Measurements from ENCODE around the gene RBM10. TPM values are rescaled to one million over a fixed set of nuclear protein-coding genes. Genes with fewer than 3 reads are reported as not detected.
"Not testable (repeated sequence)": the region's sequence is repeated elsewhere in the genome, so short reads cannot be mapped to it uniquely, and the experiment has no call there.

Gene RBM10, protein sequence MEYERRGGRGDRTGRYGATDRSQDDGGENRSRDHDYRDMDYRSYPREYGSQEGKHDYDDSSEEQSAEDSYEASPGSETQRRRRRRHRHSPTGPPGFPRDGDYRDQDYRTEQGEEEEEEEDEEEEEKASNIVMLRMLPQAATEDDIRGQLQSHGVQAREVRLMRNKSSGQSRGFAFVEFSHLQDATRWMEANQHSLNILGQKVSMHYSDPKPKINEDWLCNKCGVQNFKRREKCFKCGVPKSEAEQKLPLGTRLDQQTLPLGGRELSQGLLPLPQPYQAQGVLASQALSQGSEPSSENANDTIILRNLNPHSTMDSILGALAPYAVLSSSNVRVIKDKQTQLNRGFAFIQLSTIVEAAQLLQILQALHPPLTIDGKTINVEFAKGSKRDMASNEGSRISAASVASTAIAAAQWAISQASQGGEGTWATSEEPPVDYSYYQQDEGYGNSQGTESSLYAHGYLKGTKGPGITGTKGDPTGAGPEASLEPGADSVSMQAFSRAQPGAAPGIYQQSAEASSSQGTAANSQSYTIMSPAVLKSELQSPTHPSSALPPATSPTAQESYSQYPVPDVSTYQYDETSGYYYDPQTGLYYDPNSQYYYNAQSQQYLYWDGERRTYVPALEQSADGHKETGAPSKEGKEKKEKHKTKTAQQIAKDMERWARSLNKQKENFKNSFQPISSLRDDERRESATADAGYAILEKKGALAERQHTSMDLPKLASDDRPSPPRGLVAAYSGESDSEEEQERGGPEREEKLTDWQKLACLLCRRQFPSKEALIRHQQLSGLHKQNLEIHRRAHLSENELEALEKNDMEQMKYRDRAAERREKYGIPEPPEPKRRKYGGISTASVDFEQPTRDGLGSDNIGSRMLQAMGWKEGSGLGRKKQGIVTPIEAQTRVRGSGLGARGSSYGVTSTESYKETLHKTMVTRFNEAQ
- 10 to 100 TPM; 59.0 to 59.2 TPM for total RNA-seq

GRCh38 chrX:47144626-47145394, at the start of gene RBM10, which contains the start of gene NDUFB11:
Gene RBM10 (plus strand): TSS chrX:47145221. CDS start chrX:47147482, 2,261 bp downstream.
Gene NDUFB11 (minus strand): TSS chrX:47144702. CDS start chrX:47144679, 23 bp downstream.
- POLR2A ChIA-PET = interaction anchor here (1.2 kb wide), 1 partner anchor 46 kb away, joined by 6 read pairs; no protein-coding TSS in a partner anchor
- H3K4me1 Mint-ChIP-seq = peaks cover 28% of the 10 kb centered on the region
- peak; percentile 93 for DNase-seq
- H3K27ac Mint-ChIP-seq = peak within 1 kb of the TSS; percentile 99
- H3K4me3 Mint-ChIP-seq = peak within 1 kb of the TSS; percentile 94
- CTCF ChIA-PET = interaction anchor here (0.6 to 2.4 kb wide), 16 partner anchors 9 to 506 kb away, joined by 3 to 22 read pairs (median 4); no protein-coding TSS in a partner anchor
- peaks cover 3% of the 10 kb centered on the region for H3K9me3 Mint-ChIP-seq
- no peaks in the 10 kb centered on the region for H3K27me3 Mint-ChIP-seq
- H3K36me3 Mint-ChIP-seq (ENCODE audit: low read depth) = peaks cover 35% of the 10 kb centered on the region

DNA sequence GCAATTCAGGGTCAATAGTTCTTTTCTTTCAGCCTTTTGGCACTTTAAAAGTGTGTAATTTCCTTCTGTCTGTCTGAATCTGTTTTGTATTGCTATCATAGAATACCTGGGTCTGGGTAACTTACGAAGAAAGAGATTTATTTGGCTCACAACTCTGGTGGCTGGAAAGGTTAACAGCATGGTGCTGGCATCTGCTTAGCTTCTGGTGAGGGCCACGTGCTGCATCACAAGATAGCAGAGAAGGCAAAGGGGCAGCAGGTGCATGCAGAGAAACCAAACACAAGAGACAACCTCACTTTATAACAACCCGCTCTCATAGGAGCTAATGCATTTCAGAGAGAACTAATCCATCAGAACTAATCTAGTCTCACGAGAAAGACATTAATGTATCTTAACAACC, 48.0 kb upstream of the RBM10 start:
- Mint-ChIP-seq H3K4me3 (no peak overlapping the region), H3K27me3 (no peaks in the 10 kb centered on the region), H3K4me1 (no peaks in the 10 kb centered on the region), H3K27ac (no peak overlapping the region), H3K9me3 (no peaks in the 10 kb centered on the region), H3K36me3 (ENCODE audit: low read depth) (no peaks in the 10 kb centered on the region)
- ChIA-PET POLR2A (no interaction called here), CTCF (no interaction called here)
- DNase-seq = no peak

GRCh38 chrX:47098338-47099094, 46.5 kb upstream of the RBM10 start:
- DNase-seq = no peak
- H3K27ac Mint-ChIP-seq = no peak overlapping the region
- H3K36me3 Mint-ChIP-seq (ENCODE audit: low read depth) = no peaks in the 10 kb centered on the region
- ChIA-PET POLR2A (no interaction called here), CTCF (no interaction called here)
- H3K4me3 Mint-ChIP-seq = no peak overlapping the region
- no peaks in the 10 kb centered on the region for H3K9me3 Mint-ChIP-seq
- no peaks in the 10 kb centered on the region for H3K27me3 Mint-ChIP-seq
- H3K4me1 Mint-ChIP-seq = no peaks in the 10 kb centered on the region

DNA sequence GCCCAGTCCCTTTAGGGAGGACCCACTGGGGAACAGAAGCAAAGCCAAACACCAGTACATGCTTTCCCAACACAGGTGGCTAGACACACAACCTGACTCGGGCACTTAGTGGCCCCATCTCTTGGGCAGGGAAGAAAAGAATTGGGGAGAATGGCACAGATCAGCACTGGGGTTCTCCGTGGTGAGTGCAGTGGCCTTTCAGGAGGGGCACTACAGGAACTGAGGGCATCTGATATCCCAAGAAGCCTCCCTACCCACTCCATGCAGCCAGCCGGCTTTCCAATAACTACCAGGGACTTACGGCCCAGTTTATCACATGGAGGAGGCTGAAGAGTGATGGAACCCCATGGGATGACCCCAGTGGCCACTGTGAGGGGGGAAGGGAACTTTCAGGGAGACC, 43.8 kb upstream of the RBM10 start:
- Mint-ChIP-seq H3K36me3 (ENCODE audit: low read depth) (no peaks in the 10 kb centered on the region), H3K4me3 (no peak overlapping the region), H3K27me3 (no peaks in the 10 kb centered on the region), H3K27ac (no peak overlapping the region), H3K9me3 (no peaks in the 10 kb centered on the region), H3K4me1 (no peaks in the 10 kb centered on the region)
- CTCF ChIA-PET = no interaction called here
- DNase-seq = no peak
- POLR2A ChIA-PET = no interaction called here

DNA sequence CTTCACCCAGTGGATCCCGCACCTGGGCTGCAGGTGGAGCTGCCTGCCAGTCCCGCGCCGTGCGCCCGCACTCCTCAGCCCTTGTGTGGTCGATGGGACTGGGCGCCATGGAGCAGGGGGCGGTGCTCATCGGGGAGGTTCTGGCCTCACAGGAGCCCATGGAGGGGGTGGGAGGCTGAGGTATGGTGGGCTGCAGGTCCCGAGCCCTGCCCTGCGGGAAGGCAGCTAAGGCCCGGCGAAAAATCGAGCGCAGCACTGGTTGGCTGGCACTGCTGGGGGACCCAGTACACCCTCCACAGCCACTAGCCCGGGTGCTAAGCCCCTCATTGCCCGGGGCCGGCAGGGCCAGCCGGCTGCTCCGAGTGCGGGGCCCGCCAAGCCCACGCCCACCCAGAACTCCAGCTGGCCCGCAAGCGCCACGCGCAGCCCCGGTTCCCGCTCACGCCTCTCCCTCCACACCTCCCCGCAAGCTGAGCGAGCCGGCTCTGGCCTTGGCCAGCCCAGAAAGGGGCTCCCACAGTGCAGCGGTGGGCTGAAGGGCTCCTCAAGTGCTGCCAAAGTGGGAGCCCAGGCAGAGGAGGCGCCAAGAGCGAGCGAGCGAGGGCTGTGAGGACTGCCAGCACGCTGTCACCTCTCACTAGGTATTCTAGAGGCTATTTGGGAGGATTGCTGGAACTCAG, 33.9 kb upstream of the RBM10 start:
- H3K36me3 Mint-ChIP-seq (ENCODE audit: low read depth); H3K27ac Mint-ChIP-seq; H3K9me3 Mint-ChIP-seq; H3K27me3 Mint-ChIP-seq; POLR2A ChIA-PET; DNase-seq; H3K4me3 Mint-ChIP-seq; H3K4me1 Mint-ChIP-seq: not testable (repeated sequence)
- CTCF ChIA-PET = interaction anchor here (1.0 kb wide), 1 partner anchor 34 kb away, joined by 3 read pairs; the partner anchor contains the start of genes NDUFB11 and RBM10

GRCh38 chrX:47112316-47112954, 32.6 kb upstream of the RBM10 start:
- DNase-seq = no peak
- H3K4me3 Mint-ChIP-seq = no peak overlapping the region
- no peaks in the 10 kb centered on the region for H3K4me1 Mint-ChIP-seq
- no peaks in the 10 kb centered on the region for H3K27me3 Mint-ChIP-seq
- no peaks in the 10 kb centered on the region for H3K36me3 Mint-ChIP-seq (ENCODE audit: low read depth)
- ChIA-PET POLR2A (no interaction called here), CTCF (interaction anchor here (1.0 kb wide), 1 partner anchor 32 kb away, joined by 3 read pairs; the partner anchor contains the start of genes NDUFB11 and RBM10)
- no peak overlapping the region for H3K27ac Mint-ChIP-seq
- no peaks in the 10 kb centered on the region for H3K9me3 Mint-ChIP-seq

DNA sequence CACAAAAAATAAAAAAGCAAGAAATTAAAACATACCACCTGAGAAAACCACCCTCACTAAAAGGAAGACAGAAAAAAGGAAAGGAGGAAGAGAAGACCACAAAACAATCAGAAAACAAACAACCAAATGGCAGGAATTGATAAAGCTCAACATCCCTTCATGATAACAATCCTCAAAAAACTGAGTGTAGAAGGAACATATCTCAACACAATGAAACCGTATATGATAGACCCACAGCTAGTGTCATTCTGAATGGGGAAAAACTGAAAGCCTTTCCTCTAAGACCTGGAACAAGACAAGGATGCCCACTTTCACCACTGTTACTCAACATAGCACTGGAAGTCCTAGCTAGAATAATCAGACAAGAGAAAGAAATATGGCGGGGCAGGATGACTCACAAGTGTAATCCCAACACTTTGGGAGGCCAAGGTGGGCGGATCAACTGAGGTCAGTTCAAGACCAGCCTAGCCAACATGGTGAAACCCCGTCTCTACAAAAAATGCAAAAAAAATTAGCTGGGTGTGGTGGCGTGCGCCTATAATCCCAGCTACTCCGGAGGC, 28.4 kb upstream of the RBM10 start:
- H3K36me3 Mint-ChIP-seq (ENCODE audit: low read depth); H3K27me3 Mint-ChIP-seq; H3K27ac Mint-ChIP-seq; DNase-seq; H3K9me3 Mint-ChIP-seq; H3K4me1 Mint-ChIP-seq; H3K4me3 Mint-ChIP-seq; POLR2A ChIA-PET: not testable (repeated sequence)
- CTCF ChIA-PET = interaction anchor here (0.6 kb wide), 1 partner anchor 36 kb away, joined by 3 read pairs; no protein-coding TSS in a partner anchor

GRCh38 chrX:47124466-47124865, 20.6 kb upstream of the RBM10 start:
- POLR2A ChIA-PET; H3K4me1 Mint-ChIP-seq; DNase-seq; H3K36me3 Mint-ChIP-seq (ENCODE audit: low read depth); H3K4me3 Mint-ChIP-seq; H3K27ac Mint-ChIP-seq; H3K27me3 Mint-ChIP-seq; H3K9me3 Mint-ChIP-seq: not testable (repeated sequence)
- CTCF ChIA-PET = interaction anchor here (1.2 kb wide), 1 partner anchor 21 kb away, joined by 3 read pairs; the partner anchor contains the start of genes NDUFB11 and RBM10

DNA sequence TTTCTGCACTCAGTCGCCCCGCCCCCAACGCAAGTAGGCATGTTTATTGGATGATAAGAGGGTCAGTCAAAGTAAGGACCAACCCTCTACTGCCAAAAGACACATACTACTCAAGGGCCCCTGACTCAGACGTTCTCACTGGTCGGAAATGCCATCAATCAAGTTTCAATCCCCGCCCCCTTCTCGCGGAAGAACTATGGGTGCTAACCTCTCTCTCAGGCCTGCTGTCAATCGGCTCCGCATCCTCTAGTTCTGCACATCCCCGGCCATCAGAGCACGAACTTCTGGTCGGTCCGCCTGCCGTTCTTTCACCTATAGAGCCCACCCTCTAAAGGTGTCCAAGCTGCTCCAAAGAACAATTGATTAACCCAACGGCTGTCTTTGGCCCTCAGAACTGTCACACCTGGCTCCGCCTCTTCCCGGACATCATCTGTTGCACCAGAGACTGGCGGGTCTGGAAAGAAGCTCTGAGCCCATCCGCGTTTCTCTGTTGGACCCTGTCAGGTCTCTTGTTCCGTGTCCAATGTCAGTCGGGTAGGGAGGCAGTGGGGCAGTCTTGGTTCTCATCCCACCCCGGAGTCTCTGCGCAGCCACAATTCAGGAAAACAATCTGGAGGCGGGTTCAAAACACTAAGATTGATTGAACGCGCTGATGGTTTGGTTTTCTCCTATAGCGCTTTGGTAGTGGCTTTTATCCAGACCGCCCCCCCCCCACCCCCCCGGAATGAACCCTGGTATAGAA, 15.7 kb upstream of the RBM10 start:
- Mint-ChIP-seq H3K4me1 (peaks cover 10% of the 10 kb centered on the region), H3K4me3 (peak overlapping the region; percentile 93)

GRCh38 chrX:47129899-47130358, 15.1 kb upstream of the RBM10 start:
- DNase-seq = no peak
- peak overlapping the region; percentile 93 for H3K4me3 Mint-ChIP-seq
- no peaks in the 10 kb centered on the region for H3K9me3 Mint-ChIP-seq
- H3K36me3 Mint-ChIP-seq (ENCODE audit: low read depth) = no peaks in the 10 kb centered on the region
- H3K4me1 Mint-ChIP-seq = peaks cover 10% of the 10 kb centered on the region
- POLR2A ChIA-PET = interaction anchor here (0.6 kb wide), 1 partner anchor 64 kb away, joined by 3 read pairs; no protein-coding TSS in a partner anchor
- peak overlapping the region; percentile 98 for H3K27ac Mint-ChIP-seq
- H3K27me3 Mint-ChIP-seq = no peaks in the 10 kb centered on the region
- CTCF ChIA-PET = interaction anchor here (0.6 to 1.6 kb wide), 3 partner anchors 10 to 222 kb away, joined by 3 to 7 read pairs (median 3); partner anchors contain the start of genes NDUFB11 and RBM10

More for the DNA sequence above, 15.7 kb upstream of the RBM10 start:
- Mint-ChIP-seq H3K27ac (peak overlapping the region; percentile 98), H3K27me3 (no peaks in the 10 kb centered on the region), H3K9me3 (no peaks in the 10 kb centered on the region), H3K36me3 (ENCODE audit: low read depth) (no peaks in the 10 kb centered on the region)
- peak; percentile 90 for DNase-seq
- CTCF ChIA-PET = interaction anchor here (0.6 to 1.6 kb wide), 3 partner anchors 10 to 221 kb away, joined by 3 to 7 read pairs (median 3); partner anchors contain the start of genes NDUFB11 and RBM10
- POLR2A ChIA-PET = interaction anchor here (0.6 kb wide), 1 partner anchor 65 kb away, joined by 3 read pairs; no protein-coding TSS in a partner anchor
